GM19395 (cell line): ENCODE results near the gene KRT7.
A peak's percentile ranks its signal among the peaks of the same experiment; 100 is the strongest.
"Not testable (repeated sequence)": the region's sequence is repeated elsewhere in the genome, so short reads cannot be mapped to it uniquely, and the experiment has no call there.

ENCODE experiments used
- ATAC-seq: cut with Tn5 transposase; IDR thresholded peaks from one replicate; pipeline ENCODE4 v1.9.1; 2021; ENCODE audit warnings: mild to moderate bottlenecking, moderate library complexity; ENCODE audit not compliant: unreplicated experiment

Gene KRT7

GRCh38 chr12:52277486-52278245, 44.6 kb downstream of the KRT7 start:
- no peak for ATAC-seq

GRCh38 chr12:52278575-52279421, 45.8 kb downstream of the KRT7 start:
- ATAC-seq: peak; percentile 54

- no peak for ATAC-seq
These were observed 46.6 kb downstream of the KRT7 start for GRCh38 chr12:52279422-52280318.

- no peak for ATAC-seq
These were observed 47.3 kb downstream of the KRT7 start for GRCh38 chr12:52280319-52280795.

- no peak for ATAC-seq
These were observed 47.9 kb downstream of the KRT7 start for GRCh38 chr12:52280796-52281560.

GRCh38 chr12:52284562-52285171, 51.6 kb downstream of the KRT7 start:
- ATAC-seq: no peak

- no peak for ATAC-seq
These were observed 52.2 kb downstream of the KRT7 start for GRCh38 chr12:52285172-52285745.

GRCh38 chr12:52285851-52286530, 52.9 kb downstream of the KRT7 start:
- ATAC-seq: no peak

GRCh38 chr12:52286857-52287785, 54.1 kb downstream of the KRT7 start:
- ATAC-seq: not testable (repeated sequence)

GRCh38 chr12:52287816-52288805, 55.1 kb downstream of the KRT7 start:
- ATAC-seq: peak; percentile 96

- not testable (repeated sequence) for ATAC-seq
These were observed 57.6 kb downstream of the KRT7 start for GRCh38 chr12:52290483-52291134.

- no peak for ATAC-seq
These were observed 58.4 kb downstream of the KRT7 start, which contains the start of gene KRT81 for GRCh38 chr12:52291267-52291935. Gene KRT81 (minus strand): TSS chr12:52291534. CDS start chr12:52291465, 69 bp downstream.

GRCh38 chr12:52293926-52294325, 60.9 kb downstream of the KRT7 start:
- no peak for ATAC-seq

- ATAC-seq: no peak
These were observed 61.8 kb downstream of the KRT7 start for GRCh38 chr12:52294803-52295202.

GRCh38 chr12:52295663-52296062, 62.6 kb downstream of the KRT7 start:
- ATAC-seq: no peak
